Measurements from ENCODE around the gene PRLR.
"Not testable (repeated sequence)": the region's sequence is repeated elsewhere in the genome, so short reads cannot be mapped to it uniquely, and the experiment has no call there.

GRCh38 chr5:35101720-35102119, 128.6 kb downstream of the PRLR start:
- not testable (repeated sequence) for TF ChIP-seq YY1 (IDR thresholded peaks at IDR 0.05; ENCODE audit: insufficient read depth, insufficient read length); SUZ12 (IDR thresholded peaks at IDR 0.05; ENCODE audit: extremely low read depth, insufficient read depth, insufficient read length)
